ENCODE measurements around the gene ADPRHL1.

ADPRHL1 gene

DNA sequence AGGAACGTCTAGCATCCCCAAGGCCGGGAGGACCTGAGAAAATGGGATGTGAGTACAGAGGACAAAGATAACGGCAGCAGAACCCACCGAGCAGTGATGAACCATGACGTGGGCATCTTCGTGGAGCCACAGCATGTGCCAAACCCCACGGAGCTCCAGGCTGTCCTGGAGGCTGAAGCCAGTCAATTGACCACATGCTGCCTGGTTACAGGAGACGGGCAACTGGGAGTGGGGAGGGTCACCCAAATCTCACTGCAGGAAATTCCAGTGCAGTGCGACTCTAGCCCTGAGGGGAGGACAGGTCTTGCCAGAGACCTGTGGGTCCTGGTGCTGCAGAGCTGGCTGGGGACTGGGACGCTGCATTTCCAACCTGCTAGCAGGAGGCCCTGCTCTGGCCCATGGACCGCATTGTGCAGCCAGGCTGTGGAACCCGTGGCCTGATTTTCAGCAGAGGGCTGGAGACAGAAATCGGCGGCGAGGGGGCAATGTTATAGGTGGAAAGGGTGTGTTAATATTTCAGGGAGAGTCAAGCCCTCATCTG, 86.2 kb downstream of the ADPRHL1 start:
- no peak for DNase-seq

DNA sequence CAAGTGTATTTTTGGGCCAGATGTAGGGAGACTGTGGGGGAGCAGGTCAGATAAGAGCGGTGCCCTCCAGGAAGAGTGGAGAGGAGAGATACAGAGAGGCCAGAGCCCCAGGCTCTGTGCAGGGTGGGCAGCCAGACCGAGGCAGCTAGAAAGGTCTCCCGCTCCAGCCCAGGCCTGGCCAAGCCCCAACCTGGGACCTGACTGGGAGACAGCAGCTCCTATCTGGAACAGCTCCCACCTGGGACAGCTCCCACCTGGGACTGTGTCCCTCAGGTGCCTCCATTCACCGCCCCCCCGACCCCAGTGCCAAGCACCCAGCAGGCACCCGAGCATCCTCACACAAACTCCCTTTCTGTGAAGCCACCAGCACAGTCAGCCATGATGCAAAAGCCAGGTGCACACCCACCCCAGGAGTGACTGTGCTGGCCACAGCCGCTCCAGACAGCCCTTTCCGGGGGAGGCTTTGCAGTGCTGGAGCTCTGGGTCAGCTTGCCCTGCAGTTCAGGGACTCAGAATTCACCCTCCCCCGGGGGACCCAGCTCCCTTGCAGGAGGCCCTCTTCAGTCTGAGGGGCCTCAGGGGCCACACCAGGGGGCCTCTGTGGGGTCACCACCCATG, 87.2 kb downstream of the ADPRHL1 start:
- DNase-seq: no peak

DNA sequence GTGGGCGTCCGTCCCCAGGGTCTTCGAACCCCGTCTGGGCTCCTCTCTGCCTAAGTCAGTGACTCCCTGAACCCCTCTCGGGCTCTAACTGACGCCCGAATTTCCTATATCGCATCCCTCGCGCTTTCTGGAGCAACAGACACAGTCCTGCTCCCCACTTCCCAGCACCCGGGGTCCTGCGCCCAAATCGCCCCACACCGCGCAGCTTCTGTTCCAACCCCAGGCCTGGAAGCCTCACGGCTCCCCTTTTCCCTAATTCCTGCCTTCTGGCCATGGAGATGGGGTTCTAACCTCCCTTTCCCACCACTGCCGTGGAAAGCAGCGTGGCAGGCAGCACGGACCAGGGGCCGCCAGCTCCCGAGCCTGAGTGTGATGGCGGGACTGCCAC, 87.7 kb downstream of the ADPRHL1 start:
- no peak for DNase-seq

DNA sequence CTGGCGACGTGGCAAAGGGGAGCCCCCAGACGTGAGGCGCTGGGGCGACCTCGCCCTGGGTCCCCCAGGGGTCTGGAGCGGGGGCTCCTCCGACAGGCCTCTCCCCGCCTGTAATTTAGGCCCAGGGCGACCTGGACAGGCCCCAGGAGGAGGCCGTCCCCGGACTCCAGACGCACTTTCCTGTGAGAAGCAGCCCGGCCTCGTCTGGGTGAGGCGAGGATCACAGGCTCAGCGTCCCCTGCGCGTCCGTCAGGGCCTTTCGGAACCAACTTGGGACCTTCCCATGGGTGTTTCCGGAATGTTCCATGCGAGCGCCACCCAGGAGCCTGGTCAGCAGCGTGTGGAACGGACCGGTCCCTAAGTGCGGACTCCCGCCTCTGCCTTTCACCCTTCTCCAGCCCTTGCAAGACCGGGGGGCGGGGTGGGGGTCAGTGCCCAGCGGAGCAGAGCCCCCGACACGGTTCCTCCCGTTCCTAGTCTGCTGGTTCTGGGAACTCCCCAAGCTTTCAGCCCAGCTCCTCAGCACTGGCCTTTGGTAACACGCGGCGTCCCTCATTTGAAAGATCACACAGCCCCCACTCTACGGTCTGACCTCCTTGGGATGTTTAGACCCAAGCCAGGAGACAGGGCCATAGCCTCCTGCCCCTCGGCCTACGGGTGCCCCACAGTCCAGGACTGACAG, 88.2 kb downstream of the ADPRHL1 start:
- DNase-seq: no peak

DNA sequence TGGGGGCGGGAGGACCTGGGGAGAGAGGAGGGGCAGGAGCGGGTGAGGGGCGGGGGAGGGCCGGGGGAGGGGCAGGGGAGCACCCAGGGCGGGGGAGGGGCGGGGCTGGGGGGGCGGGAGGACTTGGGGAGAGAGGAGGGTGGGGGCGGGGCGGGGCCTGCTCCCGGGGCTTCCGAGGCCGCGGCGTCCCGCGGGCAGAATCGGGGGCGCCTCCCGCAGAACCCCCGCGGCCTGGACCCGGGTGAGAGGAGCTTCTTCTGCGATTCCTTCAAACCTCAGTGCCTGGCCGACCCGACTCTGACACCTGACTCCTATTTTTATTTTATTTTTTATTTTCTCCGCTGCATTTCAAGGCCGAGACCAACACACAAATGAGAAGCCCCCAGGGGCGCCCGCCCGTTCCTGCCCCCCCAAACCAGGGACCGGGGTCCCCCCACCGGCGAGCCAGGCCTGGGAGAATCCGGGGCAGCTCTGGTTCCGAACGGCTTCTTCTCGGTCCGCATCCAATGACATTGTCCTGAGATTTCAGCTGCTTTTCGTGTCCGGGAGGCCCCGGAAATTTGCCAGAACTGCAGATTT, 88.9 kb downstream of the ADPRHL1 start:
- DNase-seq: peak in 1 of 3 donors; percentile 9

DNA sequence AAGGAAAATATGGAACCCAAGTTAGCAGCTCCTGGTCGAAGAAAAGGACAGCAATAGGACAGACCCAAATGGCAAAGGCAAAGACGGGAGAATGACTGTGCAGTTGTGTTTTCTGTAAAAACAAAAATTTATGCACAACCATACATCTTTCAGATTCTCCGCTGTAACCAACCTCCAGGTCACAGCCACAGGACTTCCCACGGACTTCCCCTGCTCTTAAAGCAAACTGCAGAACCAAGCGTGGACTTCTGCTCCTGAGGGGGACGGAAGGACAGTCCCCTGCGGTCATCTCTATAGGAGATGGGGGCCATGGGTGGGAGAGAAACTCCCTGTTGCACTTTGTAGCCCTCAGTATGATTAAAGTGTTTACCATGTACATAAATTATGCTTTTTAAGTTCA, 91.9 kb downstream of the ADPRHL1 start:
- peak; percentile 72 to 75 (median 73) for DNase-seq

DNA sequence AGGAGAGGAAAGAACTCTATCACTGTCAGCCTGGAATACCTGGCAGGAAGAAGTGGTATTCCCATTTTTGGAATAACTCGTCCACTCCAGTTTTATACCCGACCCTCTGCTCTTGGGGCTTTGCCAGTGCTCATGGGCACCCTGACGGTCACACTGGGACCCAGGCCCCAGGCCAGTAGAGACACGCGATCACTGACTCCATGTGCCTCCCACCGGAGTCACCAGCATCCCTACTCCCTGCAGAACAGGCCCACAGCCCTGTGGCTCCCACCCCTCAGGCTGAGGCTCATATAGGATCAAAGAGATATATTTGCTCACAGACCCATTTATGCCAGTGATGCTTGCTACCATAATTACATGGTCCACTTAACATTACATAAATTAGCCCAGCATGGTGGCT, 92.8 kb downstream of the ADPRHL1 start:
- no peak for DNase-seq

DNA sequence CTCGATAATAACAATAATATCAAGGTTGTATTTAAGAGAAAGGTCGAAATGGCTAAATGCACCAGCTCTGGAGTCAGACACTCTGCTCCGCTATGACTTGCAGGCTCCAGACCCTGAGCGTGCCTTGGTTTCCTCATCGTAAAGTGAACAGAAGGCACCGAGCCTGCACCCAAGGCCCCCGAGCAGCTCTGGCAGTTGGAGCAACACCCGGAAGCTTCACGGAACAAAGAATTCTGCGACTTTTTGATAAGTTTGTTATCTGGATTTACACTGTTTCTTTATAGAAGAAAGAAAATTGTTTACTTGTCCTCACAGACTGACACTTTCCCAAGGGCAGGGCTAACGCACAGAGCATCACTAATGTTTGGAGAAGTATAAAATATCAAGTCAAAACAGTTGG, 93.7 kb downstream of the ADPRHL1 start:
- DNase-seq: no peak

DNA sequence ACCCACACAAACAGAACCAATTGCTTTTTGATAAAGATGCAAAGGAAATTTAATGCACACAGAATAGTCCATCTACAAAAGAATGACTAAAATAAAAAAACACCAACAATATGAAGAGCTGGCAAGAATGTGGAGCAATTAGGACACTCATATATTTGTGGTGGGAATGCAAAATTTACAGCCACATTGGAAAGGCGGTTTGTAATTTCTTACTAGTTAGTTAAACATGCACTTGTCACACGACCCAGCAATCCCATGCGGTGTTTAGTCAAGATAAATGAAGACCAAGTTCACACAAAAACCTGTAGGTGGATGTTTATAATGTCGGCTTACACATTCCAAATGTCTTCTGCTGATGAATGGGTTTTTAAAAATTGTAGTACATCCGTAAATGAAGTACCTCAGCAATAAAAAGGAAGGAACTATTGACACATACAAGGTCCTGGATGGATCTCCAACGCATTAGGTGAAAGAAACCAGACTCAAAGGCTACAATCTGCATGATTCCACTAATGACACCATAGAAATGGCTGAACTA, 94.6 kb downstream of the ADPRHL1 start:
- no peak for DNase-seq

DNA sequence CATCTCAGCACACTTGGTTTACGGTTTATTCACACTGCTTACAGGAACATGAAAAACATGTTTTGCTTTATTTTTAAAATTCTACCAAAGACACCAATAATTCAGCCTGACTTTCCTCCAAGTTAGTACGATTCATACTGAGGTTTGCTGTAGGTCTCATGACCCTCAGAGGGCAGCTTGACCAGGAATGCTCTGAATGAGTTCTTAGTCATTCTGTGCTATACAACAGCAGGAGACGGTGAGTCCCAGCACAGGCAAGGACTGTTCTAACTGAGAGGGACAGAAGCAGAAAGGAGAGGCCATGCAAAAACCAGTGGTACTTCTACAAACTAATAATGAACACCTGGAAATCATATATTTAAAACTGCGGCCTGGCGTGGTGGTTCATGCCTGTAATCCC, 95.8 kb downstream of the ADPRHL1 start:
- no peak for DNase-seq

DNA sequence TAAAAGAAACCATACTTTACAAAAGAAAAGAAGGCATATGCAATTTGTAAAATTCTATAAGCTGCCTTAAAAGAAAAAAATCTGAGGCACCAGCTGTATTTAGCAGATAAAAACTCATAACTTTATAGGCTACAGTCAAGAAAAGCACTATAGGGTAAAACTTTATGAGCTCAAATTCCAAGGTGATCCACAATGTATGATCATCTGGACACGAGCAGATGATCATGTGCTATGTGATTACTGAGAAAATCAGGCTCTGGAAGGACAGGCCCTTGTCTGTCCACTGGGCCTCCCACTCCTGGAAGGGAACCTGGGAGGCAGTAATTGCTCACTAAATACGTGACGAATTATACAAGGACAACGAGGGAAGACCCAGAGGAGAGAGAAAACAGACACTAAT, 96.7 kb downstream of the ADPRHL1 start:
- DNase-seq: no peak

DNA sequence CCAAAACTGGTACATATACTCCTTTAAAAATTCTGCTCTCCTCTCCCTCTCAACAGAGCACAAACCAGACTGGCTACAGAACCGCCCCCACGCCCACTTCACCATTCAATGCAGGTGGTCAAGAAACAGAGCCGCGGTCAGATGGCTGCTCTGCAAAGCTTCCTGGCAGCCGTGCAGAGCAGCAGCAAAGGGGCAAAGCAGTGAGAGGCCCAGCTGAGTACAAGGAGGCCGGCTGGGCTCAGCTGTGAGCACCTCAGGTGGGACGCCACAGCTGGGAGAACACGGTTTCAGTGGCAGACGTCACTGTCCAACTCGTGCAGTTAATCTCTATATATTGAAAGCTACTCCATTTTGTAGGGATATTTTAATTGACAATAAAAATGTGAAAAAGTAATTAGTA, 97.7 kb downstream of the ADPRHL1 start:
- no peak for DNase-seq

DNA sequence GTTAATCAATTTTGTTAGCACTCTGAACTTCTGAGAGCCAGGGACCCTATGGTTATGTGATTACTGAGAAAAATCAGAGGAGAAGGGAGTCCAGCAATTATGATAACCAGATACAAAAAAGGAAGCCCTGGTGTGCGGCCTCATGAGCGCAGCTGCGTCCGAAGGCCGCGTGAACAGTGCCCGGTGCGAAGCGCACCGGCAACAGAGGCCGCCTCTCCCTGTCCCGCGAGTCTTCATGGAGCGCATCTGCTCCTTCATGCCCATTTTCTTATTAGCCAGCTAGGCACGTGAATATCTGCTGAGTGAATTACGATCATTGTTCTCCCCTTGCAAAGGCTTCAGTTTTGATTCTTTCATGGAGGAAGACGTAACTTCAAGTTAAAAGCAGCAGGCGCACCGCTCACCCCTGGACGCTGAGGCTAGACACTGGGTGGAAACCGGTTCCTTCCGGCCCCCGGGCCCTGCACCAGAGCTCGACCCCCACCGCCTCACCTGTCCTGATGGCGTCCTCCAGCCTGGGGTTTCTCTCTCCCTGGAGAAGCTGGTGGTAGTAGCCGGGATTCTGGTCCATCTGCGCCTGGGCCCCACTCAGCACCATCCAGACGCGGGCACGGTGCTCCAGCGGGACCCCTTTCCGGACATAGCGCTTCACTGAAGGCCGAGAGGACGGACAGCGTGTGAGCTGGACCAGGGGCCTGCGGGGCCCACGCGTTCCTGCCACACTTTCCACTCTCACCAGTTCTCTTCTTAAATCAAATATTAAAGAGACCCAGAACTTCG, 98.3 kb downstream of the ADPRHL1 start:
- DNase-seq: no peak

DNA sequence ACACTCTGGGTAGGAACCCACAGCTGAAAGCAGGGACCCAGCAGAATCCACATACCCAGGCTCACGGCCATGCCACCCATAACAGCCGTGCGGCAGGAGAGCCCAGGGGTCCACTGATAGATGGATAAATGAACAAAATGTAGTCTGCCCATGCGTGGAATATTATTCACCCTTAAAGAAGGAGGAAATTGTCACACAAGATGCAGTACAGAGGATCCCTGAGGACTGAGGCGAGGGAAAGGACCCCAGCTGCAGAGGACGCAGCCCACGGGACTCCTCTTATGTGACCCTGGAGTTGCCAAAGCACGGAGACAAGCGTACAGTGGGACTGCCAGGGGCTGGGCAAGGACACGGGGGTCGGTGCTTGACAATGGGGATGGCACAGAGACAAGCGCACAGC, 100.0 kb downstream of the ADPRHL1 start:
- no peak for DNase-seq

DNA sequence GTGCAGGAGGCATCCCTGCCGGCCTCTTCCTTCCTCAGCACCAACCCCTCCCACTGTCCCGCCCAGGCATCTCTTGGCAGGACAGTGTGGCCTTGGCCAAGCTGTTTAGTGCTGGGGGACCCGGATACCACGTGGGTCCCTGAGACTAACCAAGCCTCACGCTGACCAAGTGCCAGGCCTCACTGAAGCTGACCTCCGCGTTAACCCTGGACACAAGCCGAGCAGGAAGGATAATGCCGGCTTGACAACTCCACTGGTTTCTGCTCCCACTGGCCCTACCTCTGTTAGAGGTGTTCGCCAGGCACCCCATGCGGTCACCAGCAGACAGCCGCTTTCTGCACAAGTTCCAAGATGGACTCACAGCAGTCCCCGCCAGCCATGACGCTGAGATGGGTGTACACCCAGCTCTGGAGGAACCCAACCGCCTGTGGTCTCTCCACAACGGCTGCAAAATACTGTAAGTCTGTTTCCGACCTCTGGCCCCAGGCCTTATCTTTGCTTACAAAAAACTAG, 101.7 kb downstream of the ADPRHL1 start:
- no peak for DNase-seq

DNA sequence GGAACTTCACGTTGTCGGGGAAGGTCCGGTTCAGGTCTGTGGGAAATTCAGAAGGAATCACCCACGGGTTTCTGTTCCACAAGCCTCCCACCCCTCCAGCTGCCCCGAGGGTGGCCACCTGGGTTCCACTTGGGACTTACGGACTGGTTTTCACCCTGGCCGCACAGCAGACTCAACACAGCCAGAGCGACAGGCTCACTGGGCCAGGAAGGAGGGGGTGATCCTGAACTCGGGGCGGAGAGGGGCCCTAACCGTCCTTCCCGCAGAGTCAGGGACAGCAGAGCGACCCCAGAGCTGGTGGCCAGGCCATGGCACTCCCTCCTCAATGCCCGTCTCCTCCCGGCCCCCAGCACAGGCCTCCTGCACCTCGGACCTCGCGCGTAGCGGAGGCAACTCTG, 102.4 kb downstream of the ADPRHL1 start:
- DNase-seq: no peak

DNA sequence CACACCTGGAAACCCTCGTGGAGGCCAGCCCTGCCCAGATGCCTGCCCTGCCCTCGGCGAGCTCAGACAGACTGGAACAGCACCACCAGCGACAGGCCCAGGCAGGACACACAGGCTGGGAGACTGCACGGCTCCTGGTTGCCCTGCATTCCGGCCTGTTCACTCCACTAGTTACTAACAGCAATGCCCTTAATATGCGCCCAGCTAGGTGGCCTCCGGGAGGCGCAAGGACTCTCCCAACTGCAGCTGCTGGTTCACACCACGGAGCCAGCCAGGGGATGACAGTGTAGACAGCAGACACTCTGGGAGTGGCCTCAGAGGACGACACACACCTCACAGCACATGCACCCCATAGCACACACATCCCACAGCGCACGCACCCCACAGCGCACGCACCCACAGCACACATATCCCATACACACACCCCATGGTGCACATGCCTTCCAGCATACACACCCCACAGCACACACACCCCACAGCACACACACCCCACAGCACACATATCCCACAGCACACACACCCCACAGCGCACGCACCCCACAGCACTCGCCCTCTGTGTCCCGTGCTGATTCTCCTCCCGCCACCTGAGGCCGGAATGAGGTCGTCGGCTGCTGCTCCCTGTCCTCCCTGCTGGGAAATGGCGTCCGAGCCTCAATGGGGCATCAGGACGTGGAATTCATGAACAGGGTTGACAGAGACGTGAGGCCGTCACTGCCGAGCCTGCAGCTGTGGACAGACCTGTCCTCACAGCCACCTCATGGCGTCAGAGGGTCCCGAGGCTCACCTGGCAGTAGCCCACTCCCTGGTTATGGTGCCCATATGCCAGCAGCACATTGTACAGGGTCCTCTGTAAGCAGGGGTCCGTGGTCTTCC, 103.0 kb downstream of the ADPRHL1 start:
- no peak for DNase-seq

Measured in suppressor macrophage treated with lipopolysaccharide for 1 hour (primary cell).